Neural cell (in vitro differentiated cells): ENCODE results near the gene TOP1. TPM values are rescaled to one million over a fixed set of nuclear protein-coding genes. Genes with fewer than 3 reads are reported as not detected.

Experiments used
- H2AFZ ChIP-seq: fragments of 200-600, 300-800 bp; sonication (generic), shearing (Covaris generic); 2 replicates; pipeline ENCODE4 v1.6.0; 2014; ENCODE audit warnings: low read depth, mild to moderate bottlenecking, antibody characterized with exemption, low read length, moderate library complexity
- H3F3A ChIP-seq: fragments of 200-600 bp; shearing (Covaris generic); 2 replicates; pipeline ENCODE4 v1.6.1; 2016; ENCODE audit warnings: mild to moderate bottlenecking, moderate library complexity, mixed read lengths, antibody characterized with exemption, low read length; ENCODE audit not compliant: insufficient read depth, poor library complexity, severe bottlenecking
- H3K27ac ChIP-seq: fragments of 200-600, 300-800 bp; sonication (generic), shearing (Covaris generic); 2 replicates; pipeline ENCODE4 v1.5.1; 2014; ENCODE audit warnings: mild to moderate bottlenecking, low read length, moderate library complexity
- H3K27me3 ChIP-seq: fragments of 300-800, 200-600 bp; sonication (generic), shearing (Covaris generic); 2 replicates; pipeline ENCODE4 v1.6.0; 2014; ENCODE audit warnings: mild to moderate bottlenecking, low read depth, low read length, moderate library complexity; ENCODE audit not compliant: insufficient read depth
- H3K36me3 ChIP-seq: fragments of 300-800, 200-600 bp; sonication (generic), shearing (Covaris generic); 2 replicates; pipeline ENCODE4 v1.5.1; 2014; ENCODE audit warnings: mild to moderate bottlenecking, antibody characterized with exemption, low read length, moderate library complexity; ENCODE audit not compliant: insufficient read depth
- H3K4me2 ChIP-seq: fragments of 300-800, 200-600 bp; sonication (generic), shearing (Covaris generic); 2 replicates; pipeline ENCODE4 v1.6.0; 2014; ENCODE audit warnings: mild to moderate bottlenecking, low read length
- H3K4me3 ChIP-seq: fragments of 300-800, 200-600 bp; sonication (generic), shearing (Covaris generic); 2 replicates; pipeline ENCODE4 v1.5.1; 2014; ENCODE audit warnings: mild to moderate bottlenecking, low read length, moderate library complexity
- H3K79me2 ChIP-seq: fragments of 200-600 bp; shearing (Covaris generic); replicated peaks from 2 replicates; pipeline ENCODE4 v1.6.0; 2014; ENCODE audit warnings: mild to moderate bottlenecking, low read length, moderate library complexity; ENCODE audit not compliant: insufficient read depth
- H3K9ac ChIP-seq: fragments of 300-800, 200-600 bp; sonication (generic), shearing (Covaris generic); 2 replicates; pipeline ENCODE4 v1.6.1; 2016; ENCODE audit warnings: mild to moderate bottlenecking, low read length, mixed read lengths
- H3K9me2 ChIP-seq: fragments of 200-600 bp; shearing (Covaris generic); 2 replicates; pipeline ENCODE4 v1.6.1; 2016; ENCODE audit warnings: mild to moderate bottlenecking, low read length, mixed read lengths; ENCODE audit not compliant: insufficient read depth
- H3K9me3 ChIP-seq: fragments of 200-600, 300-800 bp; sonication (generic), shearing (Covaris generic); 2 replicates; pipeline ENCODE4 v1.6.1; 2016; ENCODE audit warnings: mild to moderate bottlenecking, mixed run types, low read length, moderate library complexity, mixed read lengths
- H4K20me1 ChIP-seq: fragments of 200-600 bp; shearing (Covaris generic); 2 replicates; pipeline ENCODE4 v1.6.1; 2016; ENCODE audit warnings: mild to moderate bottlenecking, mixed run types; ENCODE audit not compliant: insufficient read depth
- EP300 ChIP-seq: fragments of 450-650 bp; conservative IDR thresholded peaks from 2 replicates; pipeline ENCODE4 v1.6.1; 2014; ENCODE audit warnings: antibody characterized with exemption, mild to moderate bottlenecking, moderate library complexity; ENCODE audit not compliant: poor library complexity, severe bottlenecking
- EZH2 ChIP-seq: fragments of 200-600, 300-800 bp; shearing (Covaris generic), sonication (generic); IDR thresholded peaks from 2 replicates; pipeline ENCODE4 v1.6.1; 2014; ENCODE audit warnings: antibody characterized with exemption, low read length, borderline replicate concordance, mild to moderate bottlenecking; ENCODE audit not compliant: insufficient read depth, poor library complexity, severe bottlenecking
- MXI1 ChIP-seq: fragments of 450-650 bp; conservative IDR thresholded peaks from 2 replicates; pipeline ENCODE4 v1.6.1; 2014; ENCODE audit warnings: antibody characterized with exemption, mild to moderate bottlenecking; ENCODE audit not compliant: poor library complexity, severe bottlenecking
- POLR2AphosphoS5 ChIP-seq: IDR thresholded peaks from 2 replicates; pipeline ENCODE4 v1.6.1; 2012
- RAD21 ChIP-seq: fragments of 450-650 bp; conservative IDR thresholded peaks from 2 replicates; pipeline ENCODE4 v1.6.1; 2014; ENCODE audit warnings: antibody characterized with exemption, mild to moderate bottlenecking, moderate library complexity
- SMC3 ChIP-seq: fragments of 450-650 bp; conservative IDR thresholded peaks from 2 replicates; pipeline ENCODE4 v1.6.1; 2014; ENCODE audit warnings: antibody characterized with exemption, mild to moderate bottlenecking, moderate library complexity; ENCODE audit not compliant: poor library complexity
- TAF1 ChIP-seq: IDR thresholded peaks from 2 replicates; pipeline ENCODE4 v1.6.1; 2012; ENCODE audit warnings: low read depth
- polyA plus RNA-seq: library from polyadenylated mRNA; depleted of rRNA; stranded (reverse); fragments of >200 nt; gene quantifications from 2 replicates; pipeline ENCODE4 v1.2.3, GENCODE V29; 2014
- TF ChIP-seq, protein P1 (sequence below): IDR thresholded peaks from 2 replicates; pipeline ENCODE4 v1.6.1; 2012; ENCODE audit warnings: borderline replicate concordance
- TF ChIP-seq, protein P2 (sequence below): fragments of 450-650 bp; IDR thresholded peaks from 2 replicates; pipeline ENCODE4 v1.5.1; 2014; ENCODE audit warnings: antibody characterized with exemption, mild to moderate bottlenecking, moderate library complexity; ENCODE audit not compliant: poor library complexity, severe bottlenecking

TOP1 gene
- polyA plus RNA-seq, 1 donor from 2014 or later = 33.2 TPM

DNA sequence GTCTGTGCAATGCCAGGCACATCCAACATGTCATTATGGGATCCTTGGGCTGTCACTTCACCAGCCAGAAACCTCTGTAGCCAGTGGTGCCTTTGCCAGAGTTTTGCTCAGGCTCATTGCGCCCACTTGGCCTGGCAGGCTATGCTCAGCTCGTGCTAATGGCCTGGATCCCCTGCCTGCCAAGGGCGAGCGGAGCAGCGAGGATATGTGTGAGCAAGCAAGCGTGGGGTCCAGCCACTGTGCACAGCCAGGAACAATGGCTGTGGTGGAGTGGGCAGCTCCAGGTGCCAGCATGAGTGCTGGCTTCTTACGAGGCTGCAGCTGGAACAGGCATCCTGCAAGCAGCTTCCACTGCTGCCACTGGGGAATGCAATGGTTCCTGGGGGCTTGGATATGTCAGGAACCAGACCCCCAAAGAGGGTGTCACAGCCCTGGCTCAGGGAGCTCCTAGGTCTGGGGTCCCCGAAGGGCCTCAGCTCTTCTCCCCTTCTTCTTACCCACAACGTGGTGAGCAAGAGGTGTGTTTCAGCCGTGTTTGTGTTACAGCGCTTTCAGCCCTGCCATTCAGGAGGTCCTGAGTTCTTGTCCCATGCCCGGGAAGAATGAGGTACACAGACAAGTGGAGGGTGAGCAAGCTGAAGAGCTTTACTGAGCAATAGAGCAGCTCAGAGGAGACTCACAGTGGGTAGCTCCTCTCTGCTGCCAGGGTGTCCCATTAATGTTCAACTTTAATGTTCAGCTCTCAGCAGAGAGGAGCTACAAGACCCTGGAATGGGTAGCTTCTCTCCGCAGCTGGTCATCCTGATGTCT lies 22.3 kb upstream of the TOP1 start:
- TF ChIP-seq TAF1 (no peak), EP300 (no peak), MXI1 (no peak), SMC3 (no peak), EZH2 (no peak), POLR2AphosphoS5 (no peak), RAD21 (no peak)
- TF ChIP-seq, protein P1, sequence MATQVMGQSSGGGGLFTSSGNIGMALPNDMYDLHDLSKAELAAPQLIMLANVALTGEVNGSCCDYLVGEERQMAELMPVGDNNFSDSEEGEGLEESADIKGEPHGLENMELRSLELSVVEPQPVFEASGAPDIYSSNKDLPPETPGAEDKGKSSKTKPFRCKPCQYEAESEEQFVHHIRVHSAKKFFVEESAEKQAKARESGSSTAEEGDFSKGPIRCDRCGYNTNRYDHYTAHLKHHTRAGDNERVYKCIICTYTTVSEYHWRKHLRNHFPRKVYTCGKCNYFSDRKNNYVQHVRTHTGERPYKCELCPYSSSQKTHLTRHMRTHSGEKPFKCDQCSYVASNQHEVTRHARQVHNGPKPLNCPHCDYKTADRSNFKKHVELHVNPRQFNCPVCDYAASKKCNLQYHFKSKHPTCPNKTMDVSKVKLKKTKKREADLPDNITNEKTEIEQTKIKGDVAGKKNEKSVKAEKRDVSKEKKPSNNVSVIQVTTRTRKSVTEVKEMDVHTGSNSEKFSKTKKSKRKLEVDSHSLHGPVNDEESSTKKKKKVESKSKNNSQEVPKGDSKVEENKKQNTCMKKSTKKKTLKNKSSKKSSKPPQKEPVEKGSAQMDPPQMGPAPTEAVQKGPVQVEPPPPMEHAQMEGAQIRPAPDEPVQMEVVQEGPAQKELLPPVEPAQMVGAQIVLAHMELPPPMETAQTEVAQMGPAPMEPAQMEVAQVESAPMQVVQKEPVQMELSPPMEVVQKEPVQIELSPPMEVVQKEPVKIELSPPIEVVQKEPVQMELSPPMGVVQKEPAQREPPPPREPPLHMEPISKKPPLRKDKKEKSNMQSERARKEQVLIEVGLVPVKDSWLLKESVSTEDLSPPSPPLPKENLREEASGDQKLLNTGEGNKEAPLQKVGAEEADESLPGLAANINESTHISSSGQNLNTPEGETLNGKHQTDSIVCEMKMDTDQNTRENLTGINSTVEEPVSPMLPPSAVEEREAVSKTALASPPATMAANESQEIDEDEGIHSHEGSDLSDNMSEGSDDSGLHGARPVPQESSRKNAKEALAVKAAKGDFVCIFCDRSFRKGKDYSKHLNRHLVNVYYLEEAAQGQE = no peak
- TF ChIP-seq, protein P2, sequence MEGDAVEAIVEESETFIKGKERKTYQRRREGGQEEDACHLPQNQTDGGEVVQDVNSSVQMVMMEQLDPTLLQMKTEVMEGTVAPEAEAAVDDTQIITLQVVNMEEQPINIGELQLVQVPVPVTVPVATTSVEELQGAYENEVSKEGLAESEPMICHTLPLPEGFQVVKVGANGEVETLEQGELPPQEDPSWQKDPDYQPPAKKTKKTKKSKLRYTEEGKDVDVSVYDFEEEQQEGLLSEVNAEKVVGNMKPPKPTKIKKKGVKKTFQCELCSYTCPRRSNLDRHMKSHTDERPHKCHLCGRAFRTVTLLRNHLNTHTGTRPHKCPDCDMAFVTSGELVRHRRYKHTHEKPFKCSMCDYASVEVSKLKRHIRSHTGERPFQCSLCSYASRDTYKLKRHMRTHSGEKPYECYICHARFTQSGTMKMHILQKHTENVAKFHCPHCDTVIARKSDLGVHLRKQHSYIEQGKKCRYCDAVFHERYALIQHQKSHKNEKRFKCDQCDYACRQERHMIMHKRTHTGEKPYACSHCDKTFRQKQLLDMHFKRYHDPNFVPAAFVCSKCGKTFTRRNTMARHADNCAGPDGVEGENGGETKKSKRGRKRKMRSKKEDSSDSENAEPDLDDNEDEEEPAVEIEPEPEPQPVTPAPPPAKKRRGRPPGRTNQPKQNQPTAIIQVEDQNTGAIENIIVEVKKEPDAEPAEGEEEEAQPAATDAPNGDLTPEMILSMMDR = no peak
- H2AFZ ChIP-seq = no peak overlapping the region

DNA sequence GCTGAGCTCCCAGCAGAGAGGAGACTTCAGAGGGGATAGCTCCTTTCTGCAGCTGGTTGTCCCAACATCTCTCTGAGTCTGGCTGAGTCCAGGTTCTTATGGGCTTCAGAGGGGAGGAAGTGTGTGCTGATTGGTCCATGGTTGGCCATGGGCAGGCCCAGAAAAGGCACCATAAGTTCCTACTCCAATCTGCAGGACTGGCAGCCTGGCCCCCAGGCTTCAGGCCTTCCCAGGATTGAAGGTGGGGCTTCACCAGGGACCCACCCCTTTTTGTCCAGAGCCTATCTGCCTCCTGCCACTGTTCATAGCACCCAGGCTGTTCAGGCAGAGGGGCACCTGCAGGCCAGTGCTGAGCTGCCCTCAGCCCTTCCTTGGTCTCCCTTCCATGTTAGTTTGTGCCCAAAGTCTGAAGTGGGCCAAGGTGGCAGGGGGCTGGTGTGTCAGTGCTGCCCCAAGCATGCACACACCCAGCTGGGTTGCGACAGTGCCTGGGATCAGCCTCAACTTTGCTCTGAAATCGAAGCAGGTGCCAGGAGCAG lies 21.6 kb upstream of the TOP1 start:
- no peak overlapping the region for H3K4me3 ChIP-seq
- no peaks in the 10 kb centered on the region for H3K36me3 ChIP-seq
- H3K9me2 ChIP-seq = no peaks in the 10 kb centered on the region
- no peak overlapping the region for H2AFZ ChIP-seq
- no peak for TF ChIP-seq MXI1
- TF ChIP-seq, protein P1 = no peak
- no peak for TF ChIP-seq SMC3
- no peak for TF ChIP-seq EP300
- no peak for TF ChIP-seq RAD21
- TF ChIP-seq POLR2AphosphoS5 = no peak
- TF ChIP-seq, protein P2 = no peak
- TF ChIP-seq EZH2 = no peak
- TF ChIP-seq TAF1 = no peak
- no peaks in the 10 kb centered on the region for H4K20me1 ChIP-seq
- H3K27ac ChIP-seq = no peak overlapping the region
- H3K27me3 ChIP-seq = no peaks in the 10 kb centered on the region
- H3F3A ChIP-seq = no peaks in the 10 kb centered on the region
- no peak overlapping the region for H3K9ac ChIP-seq
- H3K4me2 ChIP-seq = no peak overlapping the region
- H3K9me3 ChIP-seq = no peaks in the 10 kb centered on the region
- H3K79me2 ChIP-seq = no peaks in the 10 kb centered on the region

More for the DNA sequence above, 22.3 kb upstream of the TOP1 start:
- no peaks in the 10 kb centered on the region for H3K27me3 ChIP-seq
- no peaks in the 10 kb centered on the region for H3K9me2 ChIP-seq
- H3K27ac ChIP-seq = no peak overlapping the region
- H3K79me2 ChIP-seq = no peaks in the 10 kb centered on the region
- no peaks in the 10 kb centered on the region for H3K36me3 ChIP-seq
- H3K4me3 ChIP-seq = no peak overlapping the region
- no peaks in the 10 kb centered on the region for H3K9me3 ChIP-seq
- H3F3A ChIP-seq = no peaks in the 10 kb centered on the region
- H4K20me1 ChIP-seq = no peaks in the 10 kb centered on the region
- H3K4me2 ChIP-seq = no peak overlapping the region
- H3K9ac ChIP-seq = no peak overlapping the region
